ENCODE data around the gene MUTYH. TPM values are rescaled to one million over a fixed set of nuclear protein-coding genes. Genes with fewer than 3 reads are reported as not detected.
"Not testable (repeated sequence)": the region's sequence is repeated elsewhere in the genome, so short reads cannot be mapped to it uniquely, and the experiment has no call there.

Gene MUTYH
- total RNA-seq, 5 donors from 2014 or later (not counting 1 experiment from before 2014, with no cell fraction given): 60.2 to 71.0 (median 68.4) TPM

GRCh38 chr1:45370575-45370974 is 30.3 kb upstream of the MUTYH start:
- Mint-ChIP-seq H3K36me3 (no peaks in the 10 kb centered on the region), H3K27me3 (no peaks in the 10 kb centered on the region), H3K4me3 (no peak overlapping the region), H3K27ac (no peak overlapping the region), H3K9me3 (no peaks in the 10 kb centered on the region), H3K4me1 (peaks cover 0 to 12% (median 0%) of the 10 kb centered on the region in 3 donors)
- ChIA-PET POLR2A (no interaction called here), CTCF (no interaction called here)
- H3K27ac ChIP-seq (ENCODE audit: low read length): no peak overlapping the region
- no peak overlapping the region for H3K4me3 ChIP-seq (ENCODE audit: control insufficient read depth in 1 of 2, extremely low read depth in 1 of 2, low read length in 1 of 2)
- DNase-seq (no peak), ATAC-seq (replicated peaks in 1 of 4) (no peak)
- no peaks in the 10 kb centered on the region for H3K27me3 ChIP-seq (replicated peaks in 1 of 2; ENCODE audit: control insufficient read depth in 2 of 2, extremely low read depth in 1 of 2, insufficient read depth in 2 of 2, low read length in 1 of 2)
- no peaks in the 10 kb centered on the region for H3K36me3 ChIP-seq (ENCODE audit: control insufficient read depth in 2 of 2, extremely low read depth in 1 of 2, insufficient read depth in 1 of 2, low read length in 1 of 2)
- no peaks in the 10 kb centered on the region for H3K4me1 ChIP-seq (ENCODE audit: control insufficient read depth in 1 of 2, extremely low read depth in 1 of 2, insufficient read depth in 2 of 2, low read length in 2 of 2)
- H3K9me3 ChIP-seq: no peaks in the 10 kb centered on the region

GRCh38 chr1:45365051-45365450 is 24.8 kb upstream of the MUTYH start:
- WGBS (ENCODE audit: insufficient coverage): 83% methylated on average over 3 of the region's 6 CpGs
- Mint-ChIP-seq H3K27ac (no peak overlapping the region), H3K4me3 (no peak overlapping the region), H3K4me1 (peaks cover 2 to 3% (median 2%) of the 10 kb centered on the region in 3 donors), H3K27me3 (no peaks in the 10 kb centered on the region), H3K36me3 (no peaks in the 10 kb centered on the region), H3K9me3 (no peaks in the 10 kb centered on the region)
- Histone ChIP-seq H3K27ac (ENCODE audit: low read length) (no peak overlapping the region), H3K36me3 (ENCODE audit: control insufficient read depth in 2 of 2, extremely low read depth in 1 of 2, insufficient read depth in 1 of 2, low read length in 1 of 2) (no peaks in the 10 kb centered on the region), H3K9me3 (no peaks in the 10 kb centered on the region), H3K27me3 (replicated peaks in 1 of 2; ENCODE audit: control insufficient read depth in 2 of 2, extremely low read depth in 1 of 2, insufficient read depth in 2 of 2, low read length in 1 of 2) (no peaks in the 10 kb centered on the region), H3K4me1 (ENCODE audit: control insufficient read depth in 1 of 2, extremely low read depth in 1 of 2, insufficient read depth in 2 of 2, low read length in 2 of 2) (no peaks in the 10 kb centered on the region), H3K4me3 (ENCODE audit: control insufficient read depth in 1 of 2, extremely low read depth in 1 of 2, low read length in 1 of 2) (no peak overlapping the region)
- CTCF ChIA-PET: interaction anchor here in 1 of 2 donors (0.6 to 1.1 kb wide), 5 partner anchors 25 to 199 kb away, joined by 3 to 6 read pairs (median 4); no protein-coding TSS in a partner anchor
- POLR2A ChIA-PET: interaction anchor here in 1 of 2 donors (0.5 to 0.7 kb wide), 2 partner anchors 34 to 333 kb away, joined by 3 to 5 read pairs; no protein-coding TSS in a partner anchor
- DNase-seq (no peak), ATAC-seq (replicated peaks in 1 of 4) (no peak)

- DNase-seq (no peak), ATAC-seq (replicated peaks in 1 of 4) (no peak)
- Mint-ChIP-seq H3K4me3 (no peak overlapping the region), H3K36me3 (no peaks in the 10 kb centered on the region), H3K4me1 (peaks cover 5 to 6% (median 6%) of the 10 kb centered on the region in 3 donors), H3K27me3 (no peaks in the 10 kb centered on the region), H3K27ac (no peak overlapping the region), H3K9me3 (no peaks in the 10 kb centered on the region)
- no peak overlapping the region for H3K4me3 ChIP-seq (ENCODE audit: control insufficient read depth in 1 of 2, extremely low read depth in 1 of 2, low read length in 1 of 2)
- H3K4me1 ChIP-seq (ENCODE audit: control insufficient read depth in 1 of 2, extremely low read depth in 1 of 2, insufficient read depth in 2 of 2, low read length in 2 of 2): no peaks in the 10 kb centered on the region
- POLR2A ChIA-PET: no interaction called here
- no peaks in the 10 kb centered on the region for H3K27me3 ChIP-seq (replicated peaks in 1 of 2; ENCODE audit: control insufficient read depth in 2 of 2, extremely low read depth in 1 of 2, insufficient read depth in 2 of 2, low read length in 1 of 2)
- H3K9me3 ChIP-seq: no peaks in the 10 kb centered on the region
- no peaks in the 10 kb centered on the region for H3K36me3 ChIP-seq (ENCODE audit: control insufficient read depth in 2 of 2, extremely low read depth in 1 of 2, insufficient read depth in 1 of 2, low read length in 1 of 2)
- CTCF ChIA-PET: interaction anchor here in 1 of 2 donors (0.6 to 1.1 kb wide), 2 partner anchors 61 to 129 kb away, joined by 4 to 6 read pairs; no protein-coding TSS in a partner anchor
- no CpG with 5 or more reads among the region's 2 CpGs for WGBS (ENCODE audit: insufficient coverage)
- no peak overlapping the region for H3K27ac ChIP-seq (ENCODE audit: low read length)
These were observed 24.1 kb upstream of the MUTYH start for GRCh38 chr1:45364294-45364693.

GRCh38 chr1:45360981-45361380 is 20.7 kb upstream of the MUTYH start:
- 90% methylated on average over 5 of the region's 7 CpGs for WGBS (ENCODE audit: insufficient coverage)
- H3K4me3 Mint-ChIP-seq; DNase-seq; H3K4me1 ChIP-seq (ENCODE audit: control insufficient read depth in 1 of 2, extremely low read depth in 1 of 2, insufficient read depth in 2 of 2, low read length in 2 of 2); H3K4me1 Mint-ChIP-seq; H3K4me3 ChIP-seq (ENCODE audit: control insufficient read depth in 1 of 2, extremely low read depth in 1 of 2, low read length in 1 of 2); H3K27ac ChIP-seq (ENCODE audit: low read length); H3K9me3 Mint-ChIP-seq; H3K36me3 Mint-ChIP-seq; H3K9me3 ChIP-seq; H3K27ac Mint-ChIP-seq; H3K27me3 ChIP-seq (replicated peaks in 1 of 2; ENCODE audit: control insufficient read depth in 2 of 2, extremely low read depth in 1 of 2, insufficient read depth in 2 of 2, low read length in 1 of 2); H3K27me3 Mint-ChIP-seq; POLR2A ChIA-PET; H3K36me3 ChIP-seq (ENCODE audit: control insufficient read depth in 2 of 2, extremely low read depth in 1 of 2, insufficient read depth in 1 of 2, low read length in 1 of 2); ATAC-seq (replicated peaks in 1 of 4): not testable (repeated sequence)
- CTCF ChIA-PET: interaction anchor here (0.7 to 7.7 kb wide), 3 partner anchors 131 to 208 kb away, joined by 3 to 85 read pairs (median 26); partner anchors contain the start of gene TESK2 (in 2 of the 2)

- Mint-ChIP-seq H3K36me3 (no peaks in the 10 kb centered on the region), H3K4me3 (no peak overlapping the region), H3K4me1 (peaks cover 5 to 6% (median 6%) of the 10 kb centered on the region in 3 donors), H3K27me3 (no peaks in the 10 kb centered on the region), H3K27ac (peak overlapping the region in 1 of 2 donors; percentile 13), H3K9me3 (no peaks in the 10 kb centered on the region)
- WGBS (ENCODE audit: insufficient coverage): 60% methylated on average over 2 of the region's 7 CpGs
- H3K36me3 ChIP-seq (ENCODE audit: control insufficient read depth in 2 of 2, extremely low read depth in 1 of 2, insufficient read depth in 1 of 2, low read length in 1 of 2): no peaks in the 10 kb centered on the region
- POLR2A ChIA-PET: interaction anchor here in 1 of 2 donors (0.5 kb wide), 1 partner anchor 280 kb away, joined by 3 read pairs; no protein-coding TSS in a partner anchor
- H3K4me1 ChIP-seq (ENCODE audit: control insufficient read depth in 1 of 2, extremely low read depth in 1 of 2, insufficient read depth in 2 of 2, low read length in 2 of 2): no peaks in the 10 kb centered on the region
- DNase-seq (peak in 27 of 35 experiments; percentile 18 to 70 (median 41)), ATAC-seq (replicated peaks in 1 of 4) (peak in 3 of 4 experiments; percentile 45 to 76 (median 55))
- no peaks in the 10 kb centered on the region for H3K27me3 ChIP-seq (replicated peaks in 1 of 2; ENCODE audit: control insufficient read depth in 2 of 2, extremely low read depth in 1 of 2, insufficient read depth in 2 of 2, low read length in 1 of 2)
- H3K9me3 ChIP-seq: no peaks in the 10 kb centered on the region
- CTCF ChIA-PET: interaction anchor here (0.7 to 7.7 kb wide), 3 partner anchors 110 to 132 kb away, joined by 3 to 85 read pairs (median 26); partner anchors contain the start of gene TESK2 (in 2 of the 2)
- no peak overlapping the region for H3K27ac ChIP-seq (ENCODE audit: low read length)
- H3K4me3 ChIP-seq (ENCODE audit: control insufficient read depth in 1 of 2, extremely low read depth in 1 of 2, low read length in 1 of 2): no peak overlapping the region
These were observed 19.8 kb upstream of the MUTYH start for GRCh38 chr1:45359882-45360513.

GRCh38 chr1:45356186-45356585 is 15.9 kb upstream of the MUTYH start:
- CTCF ChIA-PET: interaction anchor here (0.7 to 7.7 kb wide), 2 partner anchors 136 to 573 kb away, joined by 5 to 85 read pairs; partner anchors contain the start of gene TESK2 (in 1 of the 2)
- WGBS (ENCODE audit: insufficient coverage): 91% methylated on average over 4 of the region's 4 CpGs
- Histone ChIP-seq H3K27me3 (replicated peaks in 1 of 2; ENCODE audit: control insufficient read depth in 2 of 2, extremely low read depth in 1 of 2, insufficient read depth in 2 of 2, low read length in 1 of 2) (no peaks in the 10 kb centered on the region), H3K4me1 (ENCODE audit: control insufficient read depth in 1 of 2, extremely low read depth in 1 of 2, insufficient read depth in 2 of 2, low read length in 2 of 2) (no peaks in the 10 kb centered on the region), H3K27ac (ENCODE audit: low read length) (no peak overlapping the region), H3K9me3 (no peaks in the 10 kb centered on the region), H3K36me3 (ENCODE audit: control insufficient read depth in 2 of 2, extremely low read depth in 1 of 2, insufficient read depth in 1 of 2, low read length in 1 of 2) (peaks cover 0 to 3% of the 10 kb centered on the region in 2 donors), H3K4me3 (ENCODE audit: control insufficient read depth in 1 of 2, extremely low read depth in 1 of 2, low read length in 1 of 2) (no peak overlapping the region)
- H3K4me1 Mint-ChIP-seq: peaks cover 5 to 6% (median 6%) of the 10 kb centered on the region in 3 donors
- DNase-seq (no peak), ATAC-seq (replicated peaks in 1 of 4) (no peak)
- POLR2A ChIA-PET: interaction anchor here in 1 of 2 donors (0.7 to 1.1 kb wide), 2 partner anchors 18 to 21 kb away, joined by 4 to 5 read pairs; no protein-coding TSS in a partner anchor
- H3K27ac Mint-ChIP-seq: no peak overlapping the region
- no peaks in the 10 kb centered on the region for H3K9me3 Mint-ChIP-seq
- no peak overlapping the region for H3K4me3 Mint-ChIP-seq
- no peaks in the 10 kb centered on the region for H3K36me3 Mint-ChIP-seq
- no peaks in the 10 kb centered on the region for H3K27me3 Mint-ChIP-seq
